Fibroblast of skin of abdomen (primary cell): ENCODE data around the gene CTAGE9.

ENCODE experiments used
- DNase-seq: peaks from one replicate; pipeline ENCODE4 v3.0.0-alpha.2; 2013

Gene CTAGE9

DNA sequence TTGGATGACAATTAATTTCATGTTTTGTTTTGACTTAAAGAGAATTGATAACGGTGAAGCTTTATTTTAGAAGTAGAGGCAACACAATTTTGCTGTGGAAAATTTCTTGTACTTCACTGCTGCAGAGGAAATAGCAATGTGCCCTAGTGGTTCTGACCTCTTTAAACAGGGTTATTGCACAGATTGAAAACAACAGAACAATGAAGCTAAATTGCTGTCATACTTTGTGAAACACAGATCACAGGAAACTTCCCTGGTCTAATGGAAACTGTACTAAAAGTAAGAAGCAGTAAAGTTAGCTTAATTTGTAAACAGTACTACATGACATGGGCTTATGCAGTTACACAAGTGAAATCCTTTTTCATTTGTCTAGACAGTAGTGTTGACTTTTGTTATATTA lies 40.9 kb downstream of the CTAGE9 start:
- no peak for DNase-seq

DNA sequence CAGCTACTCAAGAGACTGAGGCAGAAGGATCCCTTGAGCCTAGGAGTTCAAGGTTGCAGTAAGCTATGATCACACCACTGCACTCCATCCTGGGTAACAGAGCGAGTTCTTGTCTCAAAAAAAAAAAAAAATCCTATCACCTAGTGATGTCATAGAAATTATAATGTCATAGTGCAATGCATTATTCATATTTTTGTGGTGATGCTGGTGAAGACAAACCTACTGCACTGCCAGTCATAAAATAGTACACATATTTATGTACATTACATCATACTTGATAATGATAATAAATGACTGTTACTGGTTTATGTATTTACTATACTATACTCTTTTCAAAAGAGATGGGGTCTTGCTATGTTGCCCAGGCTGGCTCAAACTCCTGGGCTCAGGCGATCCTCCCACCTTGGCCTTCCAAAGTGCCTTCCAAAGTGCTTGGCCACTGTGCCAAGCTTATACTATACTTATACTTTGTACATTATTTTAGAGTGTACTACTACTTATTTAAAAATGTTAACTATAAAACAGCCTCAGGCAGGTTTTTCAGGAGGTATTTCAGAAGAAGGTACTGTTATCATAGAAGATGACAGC lies 47.1 kb downstream of the CTAGE9 start:
- no peak for DNase-seq

DNA sequence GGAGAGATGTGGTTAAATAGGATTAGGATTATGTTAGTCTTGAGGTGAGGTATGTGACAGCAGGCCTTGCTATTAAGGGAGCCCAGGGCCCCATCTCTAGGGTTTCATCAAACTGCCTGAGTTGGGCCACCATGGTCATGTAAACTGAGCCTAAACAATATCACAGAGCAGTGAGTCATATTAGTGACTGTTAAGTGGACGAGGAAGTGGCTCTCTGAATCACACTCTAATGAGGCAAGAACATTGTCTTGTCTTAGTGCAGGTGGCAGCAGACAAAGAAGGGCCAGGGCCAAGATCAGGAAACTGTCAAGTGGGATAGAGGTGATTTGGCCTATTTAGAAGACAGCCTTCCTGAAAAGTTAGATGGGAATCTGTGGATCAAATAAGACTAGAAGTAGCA lies 50.6 kb downstream of the CTAGE9 start:
- peak; percentile 6 for DNase-seq
